ENCODE data around the gene TOGARAM2. TPM values are rescaled to one million over a fixed set of nuclear protein-coding genes. Genes with fewer than 3 reads are reported as not detected.

The TOGARAM2 gene
- total RNA-seq, 1 experiment from 2014 or later = 0.75 TPM

DNA sequence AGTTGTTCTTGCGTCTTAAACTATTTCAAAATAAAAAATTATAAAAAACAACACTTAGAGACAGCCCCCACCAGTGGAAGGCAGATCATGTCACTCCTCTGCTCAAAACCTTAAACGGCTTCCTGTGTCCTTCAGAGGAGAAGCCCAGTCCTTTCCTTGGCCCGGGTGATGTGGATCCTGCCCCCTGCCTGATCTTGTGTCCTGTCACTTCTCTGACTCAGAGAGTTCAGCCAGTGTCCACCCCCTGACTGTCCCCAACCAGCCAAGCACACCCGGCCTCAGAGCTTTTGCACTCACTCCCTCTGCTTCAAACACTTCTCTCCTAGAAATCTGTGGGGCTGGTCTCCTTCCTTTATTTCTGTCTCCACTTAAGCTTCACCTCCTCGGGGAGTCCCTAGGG lies 35.4 kb downstream of the TOGARAM2 start:
- BruUV-seq (replicated peaks) = no TSS peak
- intact Hi-C loops (cut with micrococcal nuclease; ENCODE audit: unreplicated experiment) = no loop called here
- TF ChIP-seq, protein P1, sequence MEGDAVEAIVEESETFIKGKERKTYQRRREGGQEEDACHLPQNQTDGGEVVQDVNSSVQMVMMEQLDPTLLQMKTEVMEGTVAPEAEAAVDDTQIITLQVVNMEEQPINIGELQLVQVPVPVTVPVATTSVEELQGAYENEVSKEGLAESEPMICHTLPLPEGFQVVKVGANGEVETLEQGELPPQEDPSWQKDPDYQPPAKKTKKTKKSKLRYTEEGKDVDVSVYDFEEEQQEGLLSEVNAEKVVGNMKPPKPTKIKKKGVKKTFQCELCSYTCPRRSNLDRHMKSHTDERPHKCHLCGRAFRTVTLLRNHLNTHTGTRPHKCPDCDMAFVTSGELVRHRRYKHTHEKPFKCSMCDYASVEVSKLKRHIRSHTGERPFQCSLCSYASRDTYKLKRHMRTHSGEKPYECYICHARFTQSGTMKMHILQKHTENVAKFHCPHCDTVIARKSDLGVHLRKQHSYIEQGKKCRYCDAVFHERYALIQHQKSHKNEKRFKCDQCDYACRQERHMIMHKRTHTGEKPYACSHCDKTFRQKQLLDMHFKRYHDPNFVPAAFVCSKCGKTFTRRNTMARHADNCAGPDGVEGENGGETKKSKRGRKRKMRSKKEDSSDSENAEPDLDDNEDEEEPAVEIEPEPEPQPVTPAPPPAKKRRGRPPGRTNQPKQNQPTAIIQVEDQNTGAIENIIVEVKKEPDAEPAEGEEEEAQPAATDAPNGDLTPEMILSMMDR (conservative IDR thresholded peaks at IDR 0.05; ENCODE audit: low read depth, low read length) = no peak
- TF ChIP-seq EZH2 (IDR thresholded peaks at IDR 0.05; ENCODE audit: borderline replicate concordance, low read depth, low read length, poor library complexity, severe bottlenecking) = no peak
- Histone ChIP-seq H3K9me3 (ENCODE audit: low read depth, low read length, poor library complexity, severe bottlenecking) (no peaks in the 10 kb centered on the region), H3K4me1 (ENCODE audit: insufficient read depth, low read length, poor library complexity, severe bottlenecking) (peaks cover 7% of the 10 kb centered on the region), H3K27ac (ENCODE audit: low read depth, low read length, poor library complexity, severe bottlenecking) (no peak overlapping the region), H3K4me3 (ENCODE audit: low read depth, low read length, poor library complexity, severe bottlenecking) (no peak overlapping the region), H3K36me3 (ENCODE audit: insufficient read depth, low read length, poor library complexity, severe bottlenecking) (no peaks in the 10 kb centered on the region), H3K27me3 (replicated peaks; ENCODE audit: insufficient read depth, low read depth, low read length, poor library complexity) (no peaks in the 10 kb centered on the region)
- POLR2A ChIA-PET (ENCODE audit: low non-redundant PET) = no interaction called here
- DNase-seq (ENCODE audit: low spot score) = peak; percentile 17
- CTCF ChIA-PET = interaction anchor here (0.5 kb wide), 1 partner anchor 20 kb away, joined by 7 read pairs; no protein-coding TSS in a partner anchor

DNA sequence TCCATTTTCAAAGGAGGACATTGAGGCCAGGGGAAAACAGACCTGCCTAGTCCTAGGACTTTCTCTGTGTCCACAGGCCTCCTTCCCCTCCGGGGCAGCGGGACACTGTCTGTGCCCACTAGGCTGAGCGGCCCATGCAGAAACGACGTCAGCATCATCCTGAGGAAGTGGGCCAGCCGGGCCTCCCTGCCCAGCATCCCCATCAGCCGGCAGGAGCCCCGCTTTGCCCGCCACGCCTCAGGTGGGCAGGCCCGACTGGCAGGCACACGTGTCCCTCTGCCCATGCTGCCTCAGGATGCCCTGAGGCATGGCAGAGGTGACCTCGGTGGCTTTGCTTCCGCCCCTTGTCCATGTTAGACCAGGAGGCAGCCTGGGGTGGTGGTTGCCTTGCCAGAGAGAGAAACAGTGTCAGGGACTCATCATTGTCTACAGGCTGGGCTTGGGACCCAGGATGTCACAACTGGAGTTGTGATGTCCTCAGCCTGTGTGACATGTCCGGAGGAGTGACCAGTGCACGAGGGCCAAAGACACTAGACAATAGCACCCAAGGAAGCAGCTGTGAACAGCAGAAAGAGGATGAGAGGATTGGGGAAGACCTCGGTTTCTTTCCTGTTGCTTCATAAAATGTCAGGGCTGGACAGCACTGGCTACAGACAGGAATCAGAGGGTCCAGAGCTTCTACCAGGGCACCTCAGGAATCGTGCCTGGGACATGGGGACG lies 36.8 kb downstream of the TOGARAM2 start:
- intact Hi-C loops (cut with micrococcal nuclease; ENCODE audit: unreplicated experiment) = no loop called here
- CTCF ChIA-PET = no interaction called here
- BruUV-seq (replicated peaks) = no TSS peak

DNA sequence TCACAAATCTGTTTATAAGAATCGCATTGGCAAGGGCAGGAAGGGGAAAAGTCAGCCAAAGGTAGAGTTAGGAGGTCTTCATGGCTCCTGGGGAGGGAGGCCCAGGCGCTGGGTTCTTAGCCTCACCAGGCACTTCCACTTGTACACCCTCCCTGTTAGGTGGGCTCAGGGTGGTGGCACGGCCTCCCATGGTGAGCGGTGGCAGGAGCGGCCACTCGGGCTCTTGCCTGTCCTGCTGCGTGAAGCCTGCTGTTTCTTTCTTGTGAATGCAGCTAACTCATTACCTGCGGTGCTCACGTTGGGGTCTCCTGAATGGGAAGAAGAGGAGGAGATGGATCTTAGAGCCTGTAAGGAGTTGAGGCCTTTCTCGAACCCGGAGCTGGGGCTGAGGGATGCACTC lies 40.8 kb downstream of the TOGARAM2 start:
- Histone ChIP-seq H3K36me3 (ENCODE audit: insufficient read depth, low read length, poor library complexity, severe bottlenecking) (no peaks in the 10 kb centered on the region), H3K4me1 (ENCODE audit: insufficient read depth, low read length, poor library complexity, severe bottlenecking) (peaks cover under 1% of the 10 kb centered on the region), H3K4me3 (ENCODE audit: low read depth, low read length, poor library complexity, severe bottlenecking) (no peak overlapping the region), H3K27ac (ENCODE audit: low read depth, low read length, poor library complexity, severe bottlenecking) (no peak overlapping the region), H3K9me3 (ENCODE audit: low read depth, low read length, poor library complexity, severe bottlenecking) (no peaks in the 10 kb centered on the region), H3K27me3 (replicated peaks; ENCODE audit: insufficient read depth, low read depth, low read length, poor library complexity) (no peaks in the 10 kb centered on the region)
- intact Hi-C loops (cut with micrococcal nuclease; ENCODE audit: unreplicated experiment) = no loop called here
- BruUV-seq (replicated peaks) = no TSS peak
- ChIA-PET CTCF (no interaction called here), POLR2A (ENCODE audit: low non-redundant PET) (no interaction called here)
- TF ChIP-seq EZH2 (IDR thresholded peaks at IDR 0.05; ENCODE audit: borderline replicate concordance, low read depth, low read length, poor library complexity, severe bottlenecking) = no peak
- TF ChIP-seq, protein P1 (conservative IDR thresholded peaks at IDR 0.05; ENCODE audit: low read depth, low read length) = no peak
- no peak for DNase-seq (ENCODE audit: low spot score)

More for the DNA sequence above, 36.8 kb downstream of the TOGARAM2 start:
- Histone ChIP-seq H3K9me3 (ENCODE audit: low read depth, low read length, poor library complexity, severe bottlenecking) (no peaks in the 10 kb centered on the region), H3K27me3 (replicated peaks; ENCODE audit: insufficient read depth, low read depth, low read length, poor library complexity) (no peaks in the 10 kb centered on the region), H3K27ac (ENCODE audit: low read depth, low read length, poor library complexity, severe bottlenecking) (no peak overlapping the region), H3K36me3 (ENCODE audit: insufficient read depth, low read length, poor library complexity, severe bottlenecking) (no peaks in the 10 kb centered on the region), H3K4me1 (ENCODE audit: insufficient read depth, low read length, poor library complexity, severe bottlenecking) (peaks cover 7% of the 10 kb centered on the region), H3K4me3 (ENCODE audit: low read depth, low read length, poor library complexity, severe bottlenecking) (no peak overlapping the region)
- no peak for DNase-seq (ENCODE audit: low spot score)
- POLR2A ChIA-PET (ENCODE audit: low non-redundant PET) = no interaction called here
- TF ChIP-seq EZH2 (IDR thresholded peaks at IDR 0.05; ENCODE audit: borderline replicate concordance, low read depth, low read length, poor library complexity, severe bottlenecking) = no peak
- TF ChIP-seq, protein P1 (conservative IDR thresholded peaks at IDR 0.05; ENCODE audit: low read depth, low read length) = no peak

Data from A673 (cell line).